WTC11 (cell line): ENCODE data around the gene C5orf24.

Experiments used
- CREM ChIP-seq: sonication (generic); formaldehyde crosslinking; IDR thresholded peaks from 2 replicates; pipeline ENCODE4 v1.8.1; 2022; ENCODE audit warnings: mild to moderate bottlenecking, missing genetic modification reagents, moderate library complexity
- HMGA2 ChIP-seq: fragments of 250-450 bp; sonication (Bioruptor Pico); IDR thresholded peaks from 2 replicates; pipeline ENCODE4 v1.4.0; 2021; ENCODE audit warnings: mild to moderate bottlenecking, moderate library complexity
- NR1H2 ChIP-seq: sonication (generic); formaldehyde crosslinking; IDR thresholded peaks from 2 replicates; pipeline ENCODE4 v1.9.0; 2021; ENCODE audit warnings: mild to moderate bottlenecking, moderate library complexity, missing genetic modification reagents
- ZNF317 ChIP-seq: sonication (generic); formaldehyde crosslinking; IDR thresholded peaks from 2 replicates; pipeline ENCODE4 v1.8.1; 2023; ENCODE audit warnings: low read depth, mild to moderate bottlenecking, moderate library complexity, missing genetic modification reagents, borderline replicate concordance
- TF ChIP-seq, protein P1 (sequence below): fragments of 200-600 bp; IDR thresholded peaks from 2 replicates; pipeline ENCODE4 v1.8.0; 2022; ENCODE audit warnings: antibody characterized with exemption
- TF ChIP-seq, protein P2 (sequence below): sonication (generic); formaldehyde crosslinking; IDR thresholded peaks from 2 replicates; pipeline ENCODE4 v1.8.1; 2022; ENCODE audit warnings: low read depth, missing genetic modification reagents, borderline replicate concordance
- TF ChIP-seq, protein P3 (sequence below): sonication (generic); formaldehyde crosslinking; IDR thresholded peaks from 2 replicates; pipeline ENCODE4 v1.8.1; 2023; ENCODE audit warnings: mild to moderate bottlenecking, moderate library complexity, missing genetic modification reagents
- TF ChIP-seq, protein P4 (sequence below): sonication (generic); formaldehyde crosslinking; IDR thresholded peaks from 2 replicates; pipeline ENCODE4 v1.8.1; 2022; ENCODE audit warnings: mild to moderate bottlenecking, moderate library complexity, missing genetic modification reagents

DNA sequence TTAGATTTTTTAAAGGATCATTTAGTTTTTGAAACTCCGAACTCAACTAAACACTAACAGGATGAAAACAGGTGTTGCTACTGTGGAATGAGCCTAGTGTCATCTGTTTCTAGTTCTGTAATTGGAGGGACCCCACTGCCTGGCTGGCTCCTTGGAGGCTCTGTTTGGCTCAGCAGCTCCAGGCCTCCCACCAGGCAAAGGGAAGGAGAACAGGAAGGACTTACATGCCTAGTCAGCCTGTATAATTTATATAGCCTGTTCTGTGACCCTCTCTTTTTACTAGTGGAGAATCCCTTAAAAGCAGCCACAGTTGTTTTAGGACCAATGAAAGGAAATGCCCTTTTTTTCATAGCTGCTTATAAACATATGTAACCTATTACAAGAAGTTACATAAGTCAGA, 21.1 kb upstream of the C5orf24 start:
- TF ChIP-seq ZNF317 (CRISPR knock-in tag): no peak
- TF ChIP-seq, protein P1, sequence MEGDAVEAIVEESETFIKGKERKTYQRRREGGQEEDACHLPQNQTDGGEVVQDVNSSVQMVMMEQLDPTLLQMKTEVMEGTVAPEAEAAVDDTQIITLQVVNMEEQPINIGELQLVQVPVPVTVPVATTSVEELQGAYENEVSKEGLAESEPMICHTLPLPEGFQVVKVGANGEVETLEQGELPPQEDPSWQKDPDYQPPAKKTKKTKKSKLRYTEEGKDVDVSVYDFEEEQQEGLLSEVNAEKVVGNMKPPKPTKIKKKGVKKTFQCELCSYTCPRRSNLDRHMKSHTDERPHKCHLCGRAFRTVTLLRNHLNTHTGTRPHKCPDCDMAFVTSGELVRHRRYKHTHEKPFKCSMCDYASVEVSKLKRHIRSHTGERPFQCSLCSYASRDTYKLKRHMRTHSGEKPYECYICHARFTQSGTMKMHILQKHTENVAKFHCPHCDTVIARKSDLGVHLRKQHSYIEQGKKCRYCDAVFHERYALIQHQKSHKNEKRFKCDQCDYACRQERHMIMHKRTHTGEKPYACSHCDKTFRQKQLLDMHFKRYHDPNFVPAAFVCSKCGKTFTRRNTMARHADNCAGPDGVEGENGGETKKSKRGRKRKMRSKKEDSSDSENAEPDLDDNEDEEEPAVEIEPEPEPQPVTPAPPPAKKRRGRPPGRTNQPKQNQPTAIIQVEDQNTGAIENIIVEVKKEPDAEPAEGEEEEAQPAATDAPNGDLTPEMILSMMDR: no peak
- TF ChIP-seq, protein P2, sequence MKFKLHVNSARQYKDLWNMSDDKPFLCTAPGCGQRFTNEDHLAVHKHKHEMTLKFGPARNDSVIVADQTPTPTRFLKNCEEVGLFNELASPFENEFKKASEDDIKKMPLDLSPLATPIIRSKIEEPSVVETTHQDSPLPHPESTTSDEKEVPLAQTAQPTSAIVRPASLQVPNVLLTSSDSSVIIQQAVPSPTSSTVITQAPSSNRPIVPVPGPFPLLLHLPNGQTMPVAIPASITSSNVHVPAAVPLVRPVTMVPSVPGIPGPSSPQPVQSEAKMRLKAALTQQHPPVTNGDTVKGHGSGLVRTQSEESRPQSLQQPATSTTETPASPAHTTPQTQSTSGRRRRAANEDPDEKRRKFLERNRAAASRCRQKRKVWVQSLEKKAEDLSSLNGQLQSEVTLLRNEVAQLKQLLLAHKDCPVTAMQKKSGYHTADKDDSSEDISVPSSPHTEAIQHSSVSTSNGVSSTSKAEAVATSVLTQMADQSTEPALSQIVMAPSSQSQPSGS: no peak
- no peak for TF ChIP-seq HMGA2 (CRISPR knock-in tag)
- TF ChIP-seq, protein P3, sequence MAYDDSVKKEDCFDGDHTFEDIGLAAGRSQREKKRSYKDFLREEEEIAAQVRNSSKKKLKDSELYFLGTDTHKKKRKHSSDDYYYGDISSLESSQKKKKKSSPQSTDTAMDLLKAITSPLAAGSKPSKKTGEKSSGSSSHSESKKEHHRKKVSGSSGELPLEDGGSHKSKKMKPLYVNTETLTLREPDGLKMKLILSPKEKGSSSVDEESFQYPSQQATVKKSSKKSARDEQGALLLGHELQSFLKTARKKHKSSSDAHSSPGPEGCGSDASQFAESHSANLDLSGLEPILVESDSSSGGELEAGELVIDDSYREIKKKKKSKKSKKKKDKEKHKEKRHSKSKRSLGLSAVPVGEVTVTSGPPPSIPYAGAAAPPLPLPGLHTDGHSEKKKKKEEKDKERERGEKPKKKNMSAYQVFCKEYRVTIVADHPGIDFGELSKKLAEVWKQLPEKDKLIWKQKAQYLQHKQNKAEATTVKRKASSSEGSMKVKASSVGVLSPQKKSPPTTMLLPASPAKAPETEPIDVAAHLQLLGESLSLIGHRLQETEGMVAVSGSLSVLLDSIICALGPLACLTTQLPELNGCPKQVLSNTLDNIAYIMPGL (CRISPR knock-in tag): no peak
- TF ChIP-seq CREM (CRISPR knock-in tag): no peak
- TF ChIP-seq NR1H2 (CRISPR knock-in tag): no peak
- TF ChIP-seq, protein P4, sequence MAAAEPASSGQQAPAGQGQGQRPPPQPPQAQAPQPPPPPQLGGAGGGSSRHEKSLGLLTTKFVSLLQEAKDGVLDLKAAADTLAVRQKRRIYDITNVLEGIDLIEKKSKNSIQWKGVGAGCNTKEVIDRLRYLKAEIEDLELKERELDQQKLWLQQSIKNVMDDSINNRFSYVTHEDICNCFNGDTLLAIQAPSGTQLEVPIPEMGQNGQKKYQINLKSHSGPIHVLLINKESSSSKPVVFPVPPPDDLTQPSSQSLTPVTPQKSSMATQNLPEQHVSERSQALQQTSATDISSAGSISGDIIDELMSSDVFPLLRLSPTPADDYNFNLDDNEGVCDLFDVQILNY (CRISPR knock-in tag): no peak
